SK-N-SH treated with all-trans-retinoic acid at 6 μM for 48 hours (cell line): ENCODE data around the gene ARID5B.

Experiments
- CSDC2 ChIP-seq: fragments of 250-450 bp; sonication (Bioruptor Pico); IDR thresholded peaks from 2 replicates; pipeline ENCODE4 v1.5.0; 2020; ENCODE audit warnings: mild to moderate bottlenecking, moderate library complexity
- GLIS3 ChIP-seq: fragments of 250-450 bp; sonication (Bioruptor Pico); IDR thresholded peaks from 2 replicates; pipeline ENCODE4 v1.5.0; 2020; ENCODE audit warnings: mild to moderate bottlenecking, moderate library complexity
- PPARA ChIP-seq: fragments of 250-450 bp; sonication (Bioruptor Pico); IDR thresholded peaks from 2 replicates; pipeline ENCODE4 v1.5.0; 2020; ENCODE audit warnings: mild to moderate bottlenecking, borderline replicate concordance
- RARB ChIP-seq: fragments of 250-450 bp; sonication (Bioruptor Pico); IDR thresholded peaks from 2 replicates; pipeline ENCODE4 v1.8.0; 2021; ENCODE audit warnings: mild to moderate bottlenecking, moderate library complexity
- SNAI2 ChIP-seq: fragments of 250-450 bp; sonication (Bioruptor Pico); IDR thresholded peaks from 2 replicates; pipeline ENCODE4 v1.5.0; 2020; ENCODE audit warnings: mild to moderate bottlenecking, moderate library complexity
- TCF4 ChIP-seq: fragments of 250-450 bp; sonication (Bioruptor Pico); IDR thresholded peaks from 2 replicates; pipeline ENCODE4 v1.8.0; 2021; ENCODE audit warnings: mild to moderate bottlenecking, moderate library complexity, borderline replicate concordance
- ZC3H10 ChIP-seq: fragments of 250-450 bp; sonication (Bioruptor Pico); IDR thresholded peaks from 2 replicates; pipeline ENCODE4 v1.5.1; 2021; ENCODE audit warnings: mild to moderate bottlenecking, moderate library complexity
- ZFP3 ChIP-seq: fragments of 250-450 bp; sonication (Bioruptor Pico); IDR thresholded peaks from 2 replicates; pipeline ENCODE4 v1.5.0; 2020; ENCODE audit warnings: mild to moderate bottlenecking, moderate library complexity
- ZFP30 ChIP-seq: fragments of 450-650 bp; formaldehyde crosslinking; IDR thresholded peaks from 2 replicates; pipeline ENCODE4 v1.5.0; 2022; ENCODE audit warnings: mild to moderate bottlenecking, moderate library complexity
- ZNF70 ChIP-seq: fragments of 450-650 bp; formaldehyde crosslinking; IDR thresholded peaks from 2 replicates; pipeline ENCODE4 v1.5.0; 2020; ENCODE audit warnings: mild to moderate bottlenecking, moderate library complexity
- TF ChIP-seq, protein P1 (sequence below): fragments of 250-450 bp; sonication (Bioruptor Pico); IDR thresholded peaks from 2 replicates; pipeline ENCODE4 v1.8.0; 2021; ENCODE audit warnings: low read depth, mild to moderate bottlenecking, moderate library complexity, borderline replicate concordance
- TF ChIP-seq, protein P2 (sequence below): fragments of 250-450 bp; sonication (Bioruptor Pico); IDR thresholded peaks from 2 replicates; pipeline ENCODE4 v1.8.0; 2020; ENCODE audit warnings: mild to moderate bottlenecking, moderate library complexity, borderline replicate concordance

DNA sequence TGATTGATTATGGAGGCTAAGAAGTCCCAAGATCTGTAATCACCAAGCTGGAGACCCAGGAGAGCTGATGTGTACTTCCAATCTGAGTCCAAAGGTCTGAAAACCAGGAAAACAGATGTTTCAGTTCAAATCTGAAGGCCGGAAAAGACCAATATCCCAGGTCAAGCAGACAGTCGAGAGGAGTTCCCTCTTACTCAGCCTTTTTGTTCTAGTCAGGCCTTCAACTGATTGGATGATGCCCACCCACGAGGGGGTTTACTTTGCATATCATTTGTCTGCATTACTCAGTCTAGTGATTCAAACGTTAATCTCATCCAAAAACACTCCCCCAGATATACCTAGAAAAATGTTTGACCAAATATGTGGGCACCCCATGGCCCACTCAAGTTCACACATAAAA is 7.4 kb upstream of the ARID5B start:
- TF ChIP-seq RARB (CRISPR knock-in tag) (no peak), PPARA (CRISPR knock-in tag) (no peak), ZFP3 (CRISPR knock-in tag) (no peak), GLIS3 (CRISPR knock-in tag) (no peak), CSDC2 (CRISPR knock-in tag) (no peak), SNAI2 (CRISPR knock-in tag) (no peak), ZC3H10 (CRISPR knock-in tag) (no peak), ZFP30 (CRISPR knock-in tag) (no peak), TCF4 (CRISPR knock-in tag) (no peak), ZNF70 (CRISPR knock-in tag) (no peak)
- TF ChIP-seq, protein P1, sequence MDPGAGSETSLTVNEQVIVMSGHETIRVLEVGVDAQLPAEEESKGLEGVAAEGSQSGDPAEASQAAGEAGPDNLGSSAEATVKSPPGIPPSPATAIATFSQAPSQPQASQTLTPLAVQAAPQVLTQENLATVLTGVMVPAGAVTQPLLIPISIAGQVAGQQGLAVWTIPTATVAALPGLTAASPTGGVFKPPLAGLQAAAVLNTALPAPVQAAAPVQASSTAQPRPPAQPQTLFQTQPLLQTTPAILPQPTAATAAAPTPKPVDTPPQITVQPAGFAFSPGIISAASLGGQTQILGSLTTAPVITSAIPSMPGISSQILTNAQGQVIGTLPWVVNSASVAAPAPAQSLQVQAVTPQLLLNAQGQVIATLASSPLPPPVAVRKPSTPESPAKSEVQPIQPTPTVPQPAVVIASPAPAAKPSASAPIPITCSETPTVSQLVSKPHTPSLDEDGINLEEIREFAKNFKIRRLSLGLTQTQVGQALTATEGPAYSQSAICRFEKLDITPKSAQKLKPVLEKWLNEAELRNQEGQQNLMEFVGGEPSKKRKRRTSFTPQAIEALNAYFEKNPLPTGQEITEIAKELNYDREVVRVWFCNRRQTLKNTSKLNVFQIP (CRISPR knock-in tag) = no peak
- TF ChIP-seq, protein P2, sequence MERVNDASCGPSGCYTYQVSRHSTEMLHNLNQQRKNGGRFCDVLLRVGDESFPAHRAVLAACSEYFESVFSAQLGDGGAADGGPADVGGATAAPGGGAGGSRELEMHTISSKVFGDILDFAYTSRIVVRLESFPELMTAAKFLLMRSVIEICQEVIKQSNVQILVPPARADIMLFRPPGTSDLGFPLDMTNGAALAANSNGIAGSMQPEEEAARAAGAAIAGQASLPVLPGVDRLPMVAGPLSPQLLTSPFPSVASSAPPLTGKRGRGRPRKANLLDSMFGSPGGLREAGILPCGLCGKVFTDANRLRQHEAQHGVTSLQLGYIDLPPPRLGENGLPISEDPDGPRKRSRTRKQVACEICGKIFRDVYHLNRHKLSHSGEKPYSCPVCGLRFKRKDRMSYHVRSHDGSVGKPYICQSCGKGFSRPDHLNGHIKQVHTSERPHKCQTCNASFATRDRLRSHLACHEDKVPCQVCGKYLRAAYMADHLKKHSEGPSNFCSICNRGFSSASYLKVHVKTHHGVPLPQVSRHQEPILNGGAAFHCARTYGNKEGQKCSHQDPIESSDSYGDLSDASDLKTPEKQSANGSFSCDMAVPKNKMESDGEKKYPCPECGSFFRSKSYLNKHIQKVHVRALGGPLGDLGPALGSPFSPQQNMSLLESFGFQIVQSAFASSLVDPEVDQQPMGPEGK (CRISPR knock-in tag) = no peak
